Measurements from ENCODE around the gene PPIH.
A peak's percentile ranks its signal among the peaks of the same experiment; 100 is the strongest.

Gene PPIH

DNA sequence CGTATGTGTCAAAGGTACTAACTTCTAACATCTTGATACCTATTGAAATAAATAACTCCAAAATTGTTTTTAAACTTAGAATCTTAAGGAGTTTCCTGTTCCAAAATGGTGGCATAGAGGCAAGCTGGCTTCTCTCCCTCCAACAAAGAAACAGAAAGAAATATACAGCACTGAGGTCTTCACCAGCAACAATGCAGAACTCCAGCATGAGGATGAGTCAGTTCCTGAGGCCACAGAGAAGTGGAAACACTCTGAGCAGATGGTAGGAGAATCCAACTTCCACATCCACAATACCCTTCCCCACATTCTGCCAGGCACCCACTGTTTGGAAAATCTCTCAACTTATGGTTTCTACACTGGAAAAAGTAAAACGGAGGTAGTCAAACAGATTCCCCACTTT lies 12.2 kb upstream of the PPIH start:
- Histone ChIP-seq H3K27me3 (ENCODE audit: control insufficient read depth, low read length) (peaks cover 21% of the 10 kb centered on the region), H3K79me2 (ENCODE audit: control insufficient read depth, low read length) (no peaks in the 10 kb centered on the region), H3K4me2 (ENCODE audit: low read length) (no peak overlapping the region), H3K4me3 (ENCODE audit: low read length) (no peak overlapping the region), H3K4me1 (ENCODE audit: control insufficient read depth, low read length) (no peaks in the 10 kb centered on the region), H4K20me1 (ENCODE audit: control insufficient read depth, insufficient read depth, low read depth, low read length) (no peaks in the 10 kb centered on the region), H3K27ac (ENCODE audit: low read depth, low read length) (no peak overlapping the region), H3K36me3 (ENCODE audit: control insufficient read depth, low read length) (no peaks in the 10 kb centered on the region), H3K9me3 (ENCODE audit: control insufficient read depth, insufficient read depth, low read length) (peaks cover 7% of the 10 kb centered on the region; the same call in 1 of the 2 replicates), H3K9me2 (replicated peaks; ENCODE audit: control insufficient read depth, low read length) (no peaks in the 10 kb centered on the region), H3F3A (ENCODE audit: control insufficient read depth, insufficient read depth) (no peaks in the 10 kb centered on the region)
- TF ChIP-seq EZH2phosphoT487 (IDR thresholded peaks at IDR 0.05; ENCODE audit: borderline replicate concordance, low read length) (no peak), CTCF (IDR thresholded peaks at IDR 0.05; ENCODE audit: low read depth, low read length, poor library complexity, severe bottlenecking) (no peak)

DNA sequence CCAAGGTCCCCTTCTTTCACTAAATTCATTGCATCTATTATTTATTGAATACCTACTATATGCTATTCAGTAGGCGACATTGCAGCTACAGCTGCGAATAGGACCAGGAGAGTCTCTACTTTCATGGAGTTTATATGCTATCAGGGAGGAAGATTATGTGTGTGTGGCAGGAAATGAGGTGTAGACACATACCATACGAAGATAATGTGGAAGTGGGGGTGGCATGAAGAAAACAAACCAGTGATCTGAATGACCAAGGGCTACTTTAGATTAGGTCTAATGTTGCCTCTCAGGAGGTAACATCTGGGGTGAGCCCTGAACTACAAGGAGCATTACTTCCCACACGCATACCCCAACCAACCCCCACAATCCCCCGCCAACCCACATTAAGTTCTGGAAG lies 1.0 kb upstream of the PPIH start:
- Histone ChIP-seq H3K4me3 (ENCODE audit: low read length) (peak overlapping the region; percentile 95), H3K79me2 (ENCODE audit: control insufficient read depth, low read length) (peaks cover 43% of the 10 kb centered on the region), H4K20me1 (ENCODE audit: control insufficient read depth, insufficient read depth, low read depth, low read length) (0 out of 2 replicates have a peak, but pooled peaks cover 6% of the 10 kb centered on the region), H3K27me3 (ENCODE audit: control insufficient read depth, low read length) (peaks cover 11% of the 10 kb centered on the region), H3K4me1 (ENCODE audit: control insufficient read depth, low read length) (peaks cover 40% of the 10 kb centered on the region), H3K9me3 (ENCODE audit: control insufficient read depth, insufficient read depth, low read length) (no peaks in the 10 kb centered on the region), H3K27ac (ENCODE audit: low read depth, low read length) (no peak overlapping the region), H3K4me2 (ENCODE audit: low read length) (peak overlapping the region; percentile 86), H3F3A (ENCODE audit: control insufficient read depth, insufficient read depth) (no peaks in the 10 kb centered on the region), H3K36me3 (ENCODE audit: control insufficient read depth, low read length) (peaks cover 38% of the 10 kb centered on the region), H3K9me2 (replicated peaks; ENCODE audit: control insufficient read depth, low read length) (no peaks in the 10 kb centered on the region)
- TF ChIP-seq CTCF (IDR thresholded peaks at IDR 0.05; ENCODE audit: low read depth, low read length, poor library complexity, severe bottlenecking) (no peak), EZH2phosphoT487 (IDR thresholded peaks at IDR 0.05; ENCODE audit: borderline replicate concordance, low read length) (no peak)

DNA sequence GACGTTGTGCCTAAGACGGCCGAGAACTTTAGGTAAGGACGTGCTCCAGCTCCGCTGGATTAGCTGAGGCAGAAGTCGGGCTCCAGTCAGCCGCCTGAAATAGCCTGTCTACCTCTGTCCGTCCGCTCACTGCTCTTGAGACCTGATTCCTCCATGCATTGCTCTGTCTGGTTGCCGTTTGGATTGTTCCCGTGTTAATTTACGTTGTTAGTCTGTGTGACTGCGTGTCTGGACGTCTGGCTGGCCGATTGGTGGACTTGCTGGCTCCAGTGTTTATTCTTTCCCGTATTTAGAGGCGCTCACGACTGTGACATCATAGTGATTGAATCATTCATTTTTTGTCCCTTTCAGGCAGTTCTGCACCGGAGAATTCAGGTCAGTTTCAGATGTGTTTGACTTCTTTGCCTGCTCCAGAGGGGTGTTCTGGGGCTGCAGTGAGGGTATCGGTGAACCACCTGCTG lies 684 bp downstream of the PPIH start:
- Histone ChIP-seq H3F3A (ENCODE audit: control insufficient read depth, insufficient read depth) (no peaks in the 10 kb centered on the region), H3K9me3 (ENCODE audit: control insufficient read depth, insufficient read depth, low read length) (no peaks in the 10 kb centered on the region), H3K27ac (ENCODE audit: low read depth, low read length) (peak overlapping the region; percentile 50), H4K20me1 (ENCODE audit: control insufficient read depth, insufficient read depth, low read depth, low read length) (0 out of 2 replicates have a peak, but pooled peaks cover 6% of the 10 kb centered on the region), H3K4me1 (ENCODE audit: control insufficient read depth, low read length) (peaks cover 40% of the 10 kb centered on the region), H3K4me2 (ENCODE audit: low read length) (peak overlapping the region; percentile 86), H3K79me2 (ENCODE audit: control insufficient read depth, low read length) (peaks cover 56% of the 10 kb centered on the region), H3K4me3 (ENCODE audit: low read length) (peak overlapping the region; percentile 95), H3K9me2 (replicated peaks; ENCODE audit: control insufficient read depth, low read length) (no peaks in the 10 kb centered on the region), H3K36me3 (ENCODE audit: control insufficient read depth, low read length) (peaks cover 55% of the 10 kb centered on the region), H3K27me3 (ENCODE audit: control insufficient read depth, low read length) (peaks cover 3% of the 10 kb centered on the region)
- no peak for TF ChIP-seq EZH2phosphoT487 (IDR thresholded peaks at IDR 0.05; ENCODE audit: borderline replicate concordance, low read length)
- TF ChIP-seq CTCF (IDR thresholded peaks at IDR 0.05; ENCODE audit: low read depth, low read length, poor library complexity, severe bottlenecking): no peak

Data from DOHH2 (cell line).